ENCODE measurements around the gene RNF208.

RNF208 gene

DNA sequence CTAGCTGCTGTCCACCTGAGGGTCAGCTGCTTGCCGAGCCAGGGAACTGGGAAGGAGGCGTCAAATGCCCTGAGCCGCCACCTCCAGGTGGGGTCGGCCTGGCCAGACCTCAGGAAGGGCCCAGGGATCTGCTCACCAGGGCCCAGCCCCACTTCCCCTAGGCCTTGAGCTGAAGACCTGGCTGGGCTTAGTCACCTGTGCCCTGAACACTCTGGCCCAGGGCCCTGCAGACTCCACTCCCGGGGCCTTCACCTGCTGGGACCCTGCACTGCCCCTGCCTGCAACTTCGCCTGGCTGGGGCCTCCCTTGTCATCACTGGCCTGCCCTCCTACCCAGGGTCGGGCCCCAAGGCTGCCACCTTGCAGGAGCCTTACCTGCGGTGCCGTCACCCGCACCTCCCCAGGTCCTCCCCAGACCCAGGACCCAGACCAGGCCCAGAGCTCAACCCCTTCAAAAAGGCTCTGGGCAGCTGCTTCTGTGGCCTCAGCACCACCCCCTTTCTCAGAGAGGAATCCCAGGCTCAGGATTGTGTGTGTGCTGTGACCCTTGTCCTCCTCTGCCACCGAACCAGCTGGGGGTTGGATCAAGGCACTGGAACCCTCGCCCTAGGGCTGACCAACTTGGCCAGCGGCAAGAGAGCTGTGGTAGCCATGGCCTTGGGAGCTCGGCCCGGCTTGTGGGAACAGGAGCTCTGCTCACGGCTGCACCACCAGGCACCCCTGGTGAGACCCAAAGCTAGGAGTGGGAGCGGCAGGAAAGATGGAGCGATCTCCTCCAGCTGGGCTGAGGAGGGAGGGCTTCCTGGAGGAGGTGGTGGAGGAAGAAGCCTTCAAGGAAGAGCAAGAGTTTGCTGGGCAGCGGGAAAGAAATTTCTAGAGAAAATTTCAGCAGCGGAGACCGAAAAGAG, 31.9 kb upstream of the RNF208 start:
- H3K9me3 ChIP-seq (ENCODE audit: control insufficient read depth, insufficient read depth, low read depth, low read length): no peaks in the 10 kb centered on the region
- no peak for TF ChIP-seq ZNF391 (tag by site-specific recombination; IDR thresholded peaks at IDR 0.05; ENCODE audit: borderline replicate concordance, low read depth)
- no peak for TF ChIP-seq KLF1 (tag by site-specific recombination; IDR thresholded peaks at IDR 0.05)
- TF ChIP-seq ZNF777 (tag by site-specific recombination; IDR thresholded peaks at IDR 0.05; ENCODE audit: borderline replicate concordance): no peak
- TF ChIP-seq BCL11A (tag by site-specific recombination; IDR thresholded peaks at IDR 0.05; ENCODE audit: low read depth): no peak
- no peak for TF ChIP-seq ZNF530 (tag by site-specific recombination; IDR thresholded peaks at IDR 0.05; ENCODE audit: low read depth)
- peak; percentile 42; the same call in 1 of the 2 replicates for TF ChIP-seq ZBTB17 (tag by site-specific recombination; IDR thresholded peaks at IDR 0.05)
- TF ChIP-seq ZNF558 (tag by site-specific recombination; IDR thresholded peaks at IDR 0.05): no peak
- TF ChIP-seq ZNF626 (tag by site-specific recombination; IDR thresholded peaks at IDR 0.05): no peak
- peak; percentile 52; the same call in 1 of the 2 replicates for TF ChIP-seq ZNF335 (tag by site-specific recombination; conservative IDR thresholded peaks at IDR 0.05)
- no peak for TF ChIP-seq ZNF776 (tag by site-specific recombination; IDR thresholded peaks at IDR 0.05; ENCODE audit: borderline replicate concordance)
- no peak; the same call in 1 of the 2 replicates for TF ChIP-seq KLF8 (tag by site-specific recombination; IDR thresholded peaks at IDR 0.05)
- TF ChIP-seq OVOL3 (tag by site-specific recombination; IDR thresholded peaks at IDR 0.05): no peak
- 0 out of 2 replicates have a peak, but pooled peaks have one; percentile 20 for TF ChIP-seq ZNF449 (tag by site-specific recombination; IDR thresholded peaks at IDR 0.05)
- peak; percentile 22; the same call in 1 of the 2 replicates for TF ChIP-seq ZBTB20 (tag by site-specific recombination; IDR thresholded peaks at IDR 0.05)
- no peak for TF ChIP-seq SALL2 (tag by site-specific recombination; IDR thresholded peaks at IDR 0.05; ENCODE audit: borderline replicate concordance)
- TF ChIP-seq ZSCAN23 (tag by site-specific recombination; IDR thresholded peaks at IDR 0.05): no peak
- peak; percentile 74 for TF ChIP-seq ZNF10 (tag by site-specific recombination; IDR thresholded peaks at IDR 0.05)
- TF ChIP-seq PBX3 (CRISPR knock-in tag; IDR thresholded peaks at IDR 0.05): no peak
- TF ChIP-seq ZBTB21 (tag by site-specific recombination; IDR thresholded peaks at IDR 0.05): no peak
- POLR2A ChIA-PET: interaction anchor here (1.0 to 9.1 kb wide), 8 partner anchors 8 to 169 kb away, joined by 3 to 336 read pairs (median 6); partner anchors contain the start of genes EXD3, MAN1B1, NOXA1 and NRARP
- H3K4me3 ChIP-seq (ENCODE audit: low read depth, low read length): peak overlapping the region; percentile 89
- peaks cover 5% of the 10 kb centered on the region; the same call in 1 of the 2 replicates for H3K4me1 ChIP-seq (ENCODE audit: control insufficient read depth, insufficient read depth, low read length)
- CTCF ChIA-PET: interaction anchor here (0.6 to 5.2 kb wide), 8 partner anchors 9 to 467 kb away, joined by 3 to 45 read pairs (median 4); no protein-coding TSS in a partner anchor
- H3K36me3 ChIP-seq (ENCODE audit: control insufficient read depth in 2 of 2, insufficient read depth in 1 of 2, low read length in 2 of 2): peaks cover 6 to 16% of the 10 kb centered on the region in 2 experiments
- H3K27ac ChIP-seq (ENCODE audit: extremely low read depth, low read depth, low read length): no peak overlapping the region

- peaks cover 5% of the 10 kb centered on the region; the same call in 1 of the 2 replicates for H3K4me1 ChIP-seq (ENCODE audit: control insufficient read depth, insufficient read depth, low read length)
- H3K9me3 ChIP-seq (ENCODE audit: control insufficient read depth, insufficient read depth, low read depth, low read length): no peaks in the 10 kb centered on the region
- POLR2A ChIA-PET: interaction anchor here (0.6 to 9.1 kb wide), 6 partner anchors 9 to 169 kb away, joined by 3 to 336 read pairs (median 4); partner anchors contain the start of genes MAN1B1, RNF224 and TUBB4B
- H3K36me3 ChIP-seq (ENCODE audit: control insufficient read depth in 2 of 2, insufficient read depth in 1 of 2, low read length in 2 of 2): peaks cover 3 to 13% of the 10 kb centered on the region in 2 experiments
- peak; percentile 17; the same call in 1 of the 2 replicates for TF ChIP-seq ZBTB48 (tag by site-specific recombination; IDR thresholded peaks at IDR 0.05)
- TF ChIP-seq KLF9 (tag by site-specific recombination; IDR thresholded peaks at IDR 0.05; ENCODE audit: low read depth): peak; percentile 49
- TF ChIP-seq, protein P1, sequence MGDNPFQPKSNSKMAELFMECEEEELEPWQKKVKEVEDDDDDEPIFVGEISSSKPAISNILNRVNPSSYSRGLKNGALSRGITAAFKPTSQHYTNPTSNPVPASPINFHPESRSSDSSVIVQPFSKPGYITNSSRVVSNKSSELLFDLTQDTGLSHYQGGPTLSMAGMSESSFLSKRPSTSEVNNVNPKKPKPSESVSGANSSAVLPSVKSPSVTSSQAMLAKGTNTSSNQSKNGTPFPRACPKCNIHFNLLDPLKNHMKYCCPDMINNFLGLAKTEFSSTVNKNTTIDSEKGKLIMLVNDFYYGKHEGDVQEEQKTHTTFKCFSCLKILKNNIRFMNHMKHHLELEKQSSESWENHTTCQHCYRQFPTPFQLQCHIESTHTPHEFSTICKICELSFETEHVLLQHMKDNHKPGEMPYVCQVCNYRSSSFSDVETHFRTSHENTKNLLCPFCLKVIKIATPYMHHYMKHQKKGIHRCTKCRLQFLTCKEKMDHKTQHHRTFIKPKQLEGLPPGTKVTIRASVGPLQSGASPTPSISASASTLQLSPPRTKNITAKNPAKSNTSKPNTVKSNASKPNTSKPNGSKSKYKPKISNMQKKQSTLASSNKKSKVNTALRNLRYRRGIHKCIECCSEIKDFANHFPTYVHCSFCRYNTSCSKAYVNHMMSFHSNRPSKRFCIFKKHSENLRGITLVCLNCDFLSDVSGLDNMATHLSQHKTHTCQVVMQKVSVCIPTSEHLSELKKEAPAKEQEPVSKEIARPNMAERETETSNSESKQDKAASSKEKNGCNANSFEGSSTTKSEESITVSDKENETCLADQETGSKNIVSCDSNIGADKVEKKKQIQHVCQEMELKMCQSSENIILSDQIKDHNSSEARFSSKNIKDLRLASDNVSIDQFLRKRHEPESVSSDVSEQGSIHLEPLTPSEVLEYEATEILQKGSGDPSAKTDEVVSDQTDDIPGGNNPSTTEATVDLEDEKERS (tag by site-specific recombination; IDR thresholded peaks at IDR 0.05): no peak
- H3K27ac ChIP-seq (ENCODE audit: extremely low read depth, low read depth, low read length): no peak overlapping the region
- CTCF ChIA-PET: interaction anchor here (0.6 to 5.2 kb wide), 6 partner anchors 8 to 250 kb away, joined by 4 to 45 read pairs (median 8); partner anchors contain the start of gene NPDC1
- H3K4me3 ChIP-seq (ENCODE audit: low read depth, low read length): no peak overlapping the region
Measured at GRCh38 chr9:137252555-137253506, 30.8 kb upstream of the RNF208 start.

All from HEK293 (cell line).